ENCODE data around the gene SLC2A6. TPM values are rescaled to one million over a fixed set of nuclear protein-coding genes. Genes with fewer than 3 reads are reported as not detected.

Gene SLC2A6
- total RNA-seq, 4 donors from 2014 or later = 0.96 to 20.1 (median 3.4) TPM

- Histone ChIP-seq H3K27ac (no peak overlapping the region), H3K4me1 (no peaks in the 10 kb centered on the region), H3K36me3 (no peaks in the 10 kb centered on the region), H3K9me3 (no peaks in the 10 kb centered on the region), H3K27me3 (no peaks in the 10 kb centered on the region), H3K4me3 (no peak overlapping the region)
- DNase-seq = no peak
- intact Hi-C loops (cut with DNase I; ENCODE audit: low total_unique reads) = no loop called here
- WGBS, 2 donors (ENCODE audit: low coverage in 1 of 2) = 85 to 88% methylated on average over 2 to 12 of the region's 12 CpGs
- in situ Hi-C loops (cut with MboI; ENCODE audit: low pct_ligation_motif_present in 1 of 4, low pct_unique_long_range_greater_than_20kb in 1 of 4, low sequenced_read_pairs in 3 of 4) = no loop called here
- no peak for TF ChIP-seq POLR2AphosphoS5 (IDR thresholded peaks at IDR 0.05)
- TF ChIP-seq POLR2A (IDR thresholded peaks at IDR 0.05) = no peak
- no peak for TF ChIP-seq CTCF (IDR thresholded peaks at IDR 0.05)
- no peak for TF ChIP-seq EP300 (IDR thresholded peaks at IDR 0.05; ENCODE audit: low read depth)
These were observed 38.0 kb downstream of the SLC2A6 start for GRCh38 chr9:133440874-133441273.

- no peaks in the 10 kb centered on the region for H3K36me3 ChIP-seq
- in situ Hi-C loops (cut with MboI; ENCODE audit: low pct_ligation_motif_present in 1 of 4, low pct_unique_long_range_greater_than_20kb in 1 of 4, low sequenced_read_pairs in 3 of 4) = no loop called here
- TF ChIP-seq EP300 (IDR thresholded peaks at IDR 0.05; ENCODE audit: low read depth) (no peak), POLR2AphosphoS5 (IDR thresholded peaks at IDR 0.05) (no peak), POLR2A (IDR thresholded peaks at IDR 0.05) (no peak), CTCF (IDR thresholded peaks at IDR 0.05) (no peak)
- no peaks in the 10 kb centered on the region for H3K9me3 ChIP-seq
- DNase-seq = no peak
- no peaks in the 10 kb centered on the region for H3K27me3 ChIP-seq
- no peaks in the 10 kb centered on the region for H3K4me1 ChIP-seq
- WGBS, 2 donors (ENCODE audit: low coverage in 1 of 2) = 77% methylated on average over 4 of the region's 4 CpGs; no CpG with 5 or more reads in 1 of the 2 donors
- no peak overlapping the region for H3K4me3 ChIP-seq
- H3K27ac ChIP-seq = no peak overlapping the region
- intact Hi-C loops (cut with DNase I; ENCODE audit: low total_unique reads) = no loop called here
These were observed 39.6 kb downstream of the SLC2A6 start for GRCh38 chr9:133439337-133439736.

- H3K4me3 ChIP-seq = no peak overlapping the region
- H3K9me3 ChIP-seq = no peaks in the 10 kb centered on the region
- no peaks in the 10 kb centered on the region for H3K27me3 ChIP-seq
- no peak overlapping the region for H3K27ac ChIP-seq
- no peaks in the 10 kb centered on the region for H3K36me3 ChIP-seq
- H3K4me1 ChIP-seq = no peaks in the 10 kb centered on the region
- no peak for DNase-seq
- intact Hi-C loops (cut with DNase I; ENCODE audit: low total_unique reads) (no loop called here), in situ Hi-C loops (cut with MboI; ENCODE audit: low pct_ligation_motif_present in 1 of 4, low pct_unique_long_range_greater_than_20kb in 1 of 4, low sequenced_read_pairs in 3 of 4) (no loop called here)
- 79 to 87% methylated on average over 3 to 19 of the region's 20 CpGs for WGBS, 2 donors (ENCODE audit: low coverage in 1 of 2)
- TF ChIP-seq EP300 (IDR thresholded peaks at IDR 0.05; ENCODE audit: low read depth) (no peak), POLR2A (IDR thresholded peaks at IDR 0.05) (no peak), CTCF (IDR thresholded peaks at IDR 0.05) (no peak), POLR2AphosphoS5 (IDR thresholded peaks at IDR 0.05) (no peak)
These were observed 41.0 kb downstream of the SLC2A6 start for GRCh38 chr9:133437753-133438531.

- H3K27ac ChIP-seq = no peak overlapping the region
- intact Hi-C loops (cut with DNase I; ENCODE audit: low total_unique reads) (no loop called here), in situ Hi-C loops (cut with MboI; ENCODE audit: low pct_ligation_motif_present in 1 of 4, low pct_unique_long_range_greater_than_20kb in 1 of 4, low sequenced_read_pairs in 3 of 4) (no loop called here)
- H3K36me3 ChIP-seq = no peaks in the 10 kb centered on the region
- no peak overlapping the region for H3K4me3 ChIP-seq
- no peaks in the 10 kb centered on the region for H3K4me1 ChIP-seq
- no peaks in the 10 kb centered on the region for H3K27me3 ChIP-seq
- H3K9me3 ChIP-seq = no peaks in the 10 kb centered on the region
- TF ChIP-seq EP300 (IDR thresholded peaks at IDR 0.05; ENCODE audit: low read depth) (no peak), POLR2AphosphoS5 (IDR thresholded peaks at IDR 0.05) (no peak), CTCF (IDR thresholded peaks at IDR 0.05) (no peak), POLR2A (IDR thresholded peaks at IDR 0.05) (no peak)
- no peak for DNase-seq
- 90% methylated on average over 16 of the region's 16 CpGs; no CpG with 5 or more reads in 1 of the 2 donors for WGBS, 2 donors (ENCODE audit: low coverage in 1 of 2)
These were observed 42.2 kb downstream of the SLC2A6 start for GRCh38 chr9:133436681-133437080.
